Activated naive CD4-positive, alpha-beta T cell treated with anti-CD3 and anti-CD28 coated beads, Interleukin-2, amount 50 U/mL, for 72 hours (primary cell): ENCODE measurements around the gene FARSB. TPM values are rescaled to one million over a fixed set of nuclear protein-coding genes. Genes with fewer than 3 reads are reported as not detected.
A peak's percentile ranks its signal among the peaks of the same experiment; 100 is the strongest.
"Not testable (repeated sequence)": the region's sequence is repeated elsewhere in the genome, so short reads cannot be mapped to it uniquely, and the experiment has no call there.

Experiments
- ATAC-seq, 2 donors: fragments of 150-1000 bp; cut with Tn5 transposase; 2 replicates each; pipeline ENCODE4 v1.10.0; 2021; ENCODE audit warnings: mild to moderate bottlenecking in 2 of 2, moderate library complexity in 2 of 2
- DNase-seq, 2 donors: peaks; one replicate each; pipeline ENCODE4 v3.0.0; 2021 to 2022; ENCODE audit warnings: low spot score in 2 of 2
- H3K27ac Mint-ChIP-seq, 2 donors: one replicate each; pipeline ENCODE4 v1.8.0; 2022; ENCODE audit warnings: mild to moderate bottlenecking in 2 of 2, mixed read lengths in 2 of 2
- H3K36me3 Mint-ChIP-seq, 2 donors: one replicate each; pipeline ENCODE4 v1.8.0; 2022; ENCODE audit warnings: mixed read lengths in 2 of 2
- H3K9me3 Mint-ChIP-seq, 2 donors: one replicate each; pipeline ENCODE4 v1.8.0; 2022; ENCODE audit warnings: mixed read lengths in 2 of 2
- total RNA-seq, 2 donors: library from RNA; stranded (reverse); gene quantifications; one replicate each; pipeline ENCODE4 v1.2.3, GENCODE V29; 2022

FARSB gene
- total RNA-seq, 2 donors from 2014 or later, result 30.8 to 39.5 TPM

GRCh38 chr2:222591661-222592060, 64.2 kb downstream of the FARSB start:
- DNase-seq (no peak), ATAC-seq (no peak)
- no peak overlapping the region for H3K27ac Mint-ChIP-seq
- H3K9me3 Mint-ChIP-seq, result no peaks in the 10 kb centered on the region
- peaks cover 43 to 72% of the 10 kb centered on the region in 2 donors for H3K36me3 Mint-ChIP-seq

GRCh38 chr2:222584589-222584988, 71.3 kb downstream of the FARSB start:
- not testable (repeated sequence) for DNase-seq, H3K9me3 Mint-ChIP-seq, ATAC-seq
- H3K36me3 Mint-ChIP-seq, result peaks cover 25 to 35% of the 10 kb centered on the region in 2 donors
- H3K27ac Mint-ChIP-seq, result peak overlapping the region in 1 of 2 donors; percentile 55

- peaks cover 25 to 26% of the 10 kb centered on the region in 2 donors for H3K36me3 Mint-ChIP-seq
- peak overlapping the region in 1 of 2 donors; percentile 51 for H3K27ac Mint-ChIP-seq
- DNase-seq (no peak), ATAC-seq (no peak)
- no peaks in the 10 kb centered on the region for H3K9me3 Mint-ChIP-seq
Observed at GRCh38 chr2:222582928-222583327, 73.0 kb downstream of the FARSB start.

GRCh38 chr2:222577341-222577740, 78.6 kb downstream of the FARSB start:
- H3K27ac Mint-ChIP-seq, result no peak overlapping the region
- DNase-seq (no peak), ATAC-seq (no peak)
- H3K36me3 Mint-ChIP-seq, result peaks cover 4 to 12% of the 10 kb centered on the region in 2 donors
- no peaks in the 10 kb centered on the region for H3K9me3 Mint-ChIP-seq

- Mint-ChIP-seq H3K27ac (peak overlapping the region; percentile 38 to 55), H3K36me3 (peaks cover 4 to 12% of the 10 kb centered on the region in 2 donors), H3K9me3 (no peaks in the 10 kb centered on the region)
- no peak for DNase-seq
- no peak for ATAC-seq
Observed at GRCh38 chr2:222576171-222577081, 79.5 kb downstream of the FARSB start.

- no peak for DNase-seq
- H3K27ac Mint-ChIP-seq, result no peak overlapping the region
- no peaks in the 10 kb centered on the region for H3K9me3 Mint-ChIP-seq
- no peak for ATAC-seq
- H3K36me3 Mint-ChIP-seq, result peaks cover 4 to 12% of the 10 kb centered on the region in 2 donors
Observed at GRCh38 chr2:222575618-222576017, 80.3 kb downstream of the FARSB start.

- ATAC-seq, result no peak
- H3K27ac Mint-ChIP-seq, result peak overlapping the region in 1 of 2 donors; percentile 37
- no peak for DNase-seq
- peaks cover 6 to 19% of the 10 kb centered on the region in 2 donors for H3K36me3 Mint-ChIP-seq
- no peaks in the 10 kb centered on the region for H3K9me3 Mint-ChIP-seq
Observed at GRCh38 chr2:222572751-222573174, 83.1 kb downstream of the FARSB start.

- H3K36me3 Mint-ChIP-seq, result peaks cover 10 to 14% of the 10 kb centered on the region in 2 donors
- no peak for ATAC-seq
- H3K27ac Mint-ChIP-seq, result peak overlapping the region in 1 of 2 donors; percentile 57
- no peak for DNase-seq
- H3K9me3 Mint-ChIP-seq, result no peaks in the 10 kb centered on the region
Observed at GRCh38 chr2:222572264-222572721, 83.6 kb downstream of the FARSB start.

- ATAC-seq, result no peak
- no peak for DNase-seq
- no peaks in the 10 kb centered on the region for H3K9me3 Mint-ChIP-seq
- H3K36me3 Mint-ChIP-seq, result peaks cover 13 to 23% of the 10 kb centered on the region in 2 donors
- H3K27ac Mint-ChIP-seq, result no peak overlapping the region
Observed at GRCh38 chr2:222569826-222570225, 86.1 kb downstream of the FARSB start.

GRCh38 chr2:222568865-222569264, 87.0 kb downstream of the FARSB start:
- H3K36me3 Mint-ChIP-seq, result peaks cover 13 to 19% of the 10 kb centered on the region in 2 donors
- no peak overlapping the region for H3K27ac Mint-ChIP-seq
- ATAC-seq (no peak), DNase-seq (no peak)
- H3K9me3 Mint-ChIP-seq, result no peaks in the 10 kb centered on the region

- no peak for ATAC-seq
- H3K36me3 Mint-ChIP-seq, result peaks cover 13 to 19% of the 10 kb centered on the region in 2 donors
- no peak overlapping the region for H3K27ac Mint-ChIP-seq
- no peak for DNase-seq
- no peaks in the 10 kb centered on the region for H3K9me3 Mint-ChIP-seq
Observed at GRCh38 chr2:222566229-222566628, 89.7 kb downstream of the FARSB start.

- ATAC-seq, result no peak
- H3K36me3 Mint-ChIP-seq, result peaks cover 7 to 19% of the 10 kb centered on the region in 2 donors
Observed at GRCh38 chr2:222563936-222564335, 92.0 kb downstream of the FARSB start.

GRCh38 chr2:222563106-222563718, 92.7 kb downstream of the FARSB start:
- H3K36me3 Mint-ChIP-seq, result peaks cover 6 to 19% of the 10 kb centered on the region in 2 donors
- no peak for ATAC-seq
- peak overlapping the region in 1 of 2 donors; percentile 44 for H3K27ac Mint-ChIP-seq
- no peaks in the 10 kb centered on the region for H3K9me3 Mint-ChIP-seq
- no peak for DNase-seq

More at GRCh38 chr2:222563936-222564335, 92.0 kb downstream of the FARSB start:
- Mint-ChIP-seq H3K9me3 (no peaks in the 10 kb centered on the region), H3K27ac (no peak overlapping the region)
- DNase-seq, result no peak

- ATAC-seq, result peak; percentile 39 to 78
- Mint-ChIP-seq H3K27ac (no peak overlapping the region), H3K36me3 (peaks cover 6 to 13% of the 10 kb centered on the region in 2 donors), H3K9me3 (peaks cover 0 to 2% of the 10 kb centered on the region in 2 donors)
- peak in 1 of 2 donors; percentile 44 for DNase-seq
Observed at GRCh38 chr2:222561817-222562645, 93.9 kb downstream of the FARSB start.

GRCh38 chr2:222561151-222561550, 94.7 kb downstream of the FARSB start:
- H3K36me3 Mint-ChIP-seq, result peaks cover 1 to 6% of the 10 kb centered on the region in 2 donors
- DNase-seq (no peak), ATAC-seq (no peak)
- no peak overlapping the region for H3K27ac Mint-ChIP-seq
- H3K9me3 Mint-ChIP-seq, result peaks cover 0 to 3% of the 10 kb centered on the region in 2 donors

- ATAC-seq (no peak), DNase-seq (no peak)
- H3K36me3 Mint-ChIP-seq, result no peaks in the 10 kb centered on the region
- H3K9me3 Mint-ChIP-seq, result peaks cover 0 to 3% of the 10 kb centered on the region in 2 donors
- no peak overlapping the region for H3K27ac Mint-ChIP-seq
Observed at GRCh38 chr2:222554517-222554916, 101.4 kb downstream of the FARSB start.
